Testis (tissue), 2 donors: ENCODE measurements around the gene MXRA8.

Source experiments
- POLR2A ChIP-seq: fragments of 450-650 bp; IDR thresholded peaks from one replicate; pipeline ENCODE4 v1.6.1; 2017; ENCODE audit warnings: antibody characterized with exemption, mild to moderate bottlenecking, moderate library complexity
- TF ChIP-seq, protein P1 (sequence below), 3 experiments: fragments of 450-650 bp in 2 of 3; fragments of 200-600 bp in 1 of 3; sonication (generic) in 1 of 3; IDR thresholded peaks; one replicate each; pipeline ENCODE4 v1.5.1; 2016 to 2019; ENCODE audit warnings: antibody characterized with exemption in 3 of 3, mild to moderate bottlenecking in 2 of 3, moderate library complexity in 1 of 3

DNA sequence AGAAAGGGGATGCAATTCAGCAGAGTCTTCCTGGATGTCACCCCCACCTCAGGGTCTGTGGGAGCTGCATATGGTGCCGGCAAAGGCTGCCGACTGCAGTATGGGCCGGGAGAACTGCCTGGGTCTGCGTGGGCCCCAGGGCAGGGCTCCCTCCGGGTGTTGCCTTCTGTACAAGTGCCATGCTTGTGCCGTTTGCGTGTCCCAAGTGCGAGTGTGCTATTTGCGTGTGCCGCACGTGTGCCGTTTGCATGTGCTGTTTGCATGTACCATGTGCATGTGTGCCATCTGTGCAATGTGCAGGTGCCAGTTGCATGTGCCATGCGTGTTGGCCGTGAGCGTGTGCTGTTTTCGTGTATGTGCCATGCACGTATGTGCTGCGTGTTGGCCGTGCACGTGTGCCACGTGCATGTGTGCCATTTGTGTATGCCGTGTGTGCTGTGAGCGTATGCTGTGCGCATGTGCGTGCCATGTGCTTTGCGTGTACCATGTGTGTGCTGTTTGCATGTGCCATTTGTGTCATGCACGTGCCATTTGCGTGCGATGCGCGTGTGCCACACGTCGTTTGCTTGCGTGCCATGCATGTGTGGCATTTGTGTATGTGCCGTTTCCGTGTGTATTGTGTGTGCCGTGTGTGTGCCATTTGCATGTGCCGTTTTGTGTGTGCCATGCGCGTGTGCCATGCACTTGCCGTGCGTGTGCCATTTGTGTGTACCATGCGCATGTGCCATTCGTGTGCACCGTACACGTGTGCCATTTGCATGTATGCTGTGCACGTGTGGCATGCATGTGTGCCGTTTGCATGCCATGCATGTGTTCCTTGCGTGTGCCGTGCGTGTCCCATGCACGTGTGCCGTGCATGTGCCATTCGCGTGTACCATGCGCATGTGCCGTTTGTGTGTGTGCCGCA lies 28.8 kb downstream of the MXRA8 start:
- no peak for TF ChIP-seq POLR2A
- TF ChIP-seq, protein P1, sequence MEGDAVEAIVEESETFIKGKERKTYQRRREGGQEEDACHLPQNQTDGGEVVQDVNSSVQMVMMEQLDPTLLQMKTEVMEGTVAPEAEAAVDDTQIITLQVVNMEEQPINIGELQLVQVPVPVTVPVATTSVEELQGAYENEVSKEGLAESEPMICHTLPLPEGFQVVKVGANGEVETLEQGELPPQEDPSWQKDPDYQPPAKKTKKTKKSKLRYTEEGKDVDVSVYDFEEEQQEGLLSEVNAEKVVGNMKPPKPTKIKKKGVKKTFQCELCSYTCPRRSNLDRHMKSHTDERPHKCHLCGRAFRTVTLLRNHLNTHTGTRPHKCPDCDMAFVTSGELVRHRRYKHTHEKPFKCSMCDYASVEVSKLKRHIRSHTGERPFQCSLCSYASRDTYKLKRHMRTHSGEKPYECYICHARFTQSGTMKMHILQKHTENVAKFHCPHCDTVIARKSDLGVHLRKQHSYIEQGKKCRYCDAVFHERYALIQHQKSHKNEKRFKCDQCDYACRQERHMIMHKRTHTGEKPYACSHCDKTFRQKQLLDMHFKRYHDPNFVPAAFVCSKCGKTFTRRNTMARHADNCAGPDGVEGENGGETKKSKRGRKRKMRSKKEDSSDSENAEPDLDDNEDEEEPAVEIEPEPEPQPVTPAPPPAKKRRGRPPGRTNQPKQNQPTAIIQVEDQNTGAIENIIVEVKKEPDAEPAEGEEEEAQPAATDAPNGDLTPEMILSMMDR (IDR thresholded peaks at IDR 0.05): no peak
